ENCODE data around the gene NUDT10. TPM values are rescaled to one million over a fixed set of nuclear protein-coding genes. Genes with fewer than 3 reads are reported as not detected.
A peak's percentile ranks its signal among the peaks of the same experiment; 100 is the strongest.

NUDT10 gene
- total and polyA plus RNA-seq, 9 of the 15 experiments (the other 6 are each of a cell fraction or from before 2014, with no cell fraction given) = not detected

GRCh38 chrX:51336584-51336983, 4.0 kb downstream of the NUDT10 start (continued):
- TF ChIP-seq REST (IDR thresholded peaks at IDR 0.05; ENCODE audit: borderline replicate concordance) (0 out of 2 replicates have a peak, but pooled peaks have one; percentile 12), REST (CRISPR knock-in tag; IDR thresholded peaks at IDR 0.05; ENCODE audit: low read depth) (no peak), U2AF2 (optimal IDR thresholded peaks at IDR 0.05; ENCODE audit: low read depth, low read length) (no peak), MLX (CRISPR knock-in tag; conservative IDR thresholded peaks at IDR 0.05) (no peak), DNMT1 (IDR thresholded peaks at IDR 0.05) (no peak), MTF1 (CRISPR knock-in tag; IDR thresholded peaks at IDR 0.05; ENCODE audit: borderline replicate concordance) (no peak), E2F1 (CRISPR knock-in tag; IDR thresholded peaks at IDR 0.05) (no peak), CTCF (IDR thresholded peaks at IDR 0.05 in 2 of 3, conservative IDR thresholded peaks at IDR 0.05 in 1 of 3; ENCODE audit: insufficient read depth in 2 of 3, low read depth in 1 of 3, low read length in 3 of 3) (peak; percentile 41 to 52 (median 50); a peak in 4 of 6 replicates), SMC3 (conservative IDR thresholded peaks at IDR 0.05; ENCODE audit: insufficient read depth, low read depth, low read length) (peak; percentile 38), HNRNPK (IDR thresholded peaks at IDR 0.05; ENCODE audit: low read depth, low read length, poor library complexity, severe bottlenecking) (no peak)
- TF ChIP-seq, protein P1, sequence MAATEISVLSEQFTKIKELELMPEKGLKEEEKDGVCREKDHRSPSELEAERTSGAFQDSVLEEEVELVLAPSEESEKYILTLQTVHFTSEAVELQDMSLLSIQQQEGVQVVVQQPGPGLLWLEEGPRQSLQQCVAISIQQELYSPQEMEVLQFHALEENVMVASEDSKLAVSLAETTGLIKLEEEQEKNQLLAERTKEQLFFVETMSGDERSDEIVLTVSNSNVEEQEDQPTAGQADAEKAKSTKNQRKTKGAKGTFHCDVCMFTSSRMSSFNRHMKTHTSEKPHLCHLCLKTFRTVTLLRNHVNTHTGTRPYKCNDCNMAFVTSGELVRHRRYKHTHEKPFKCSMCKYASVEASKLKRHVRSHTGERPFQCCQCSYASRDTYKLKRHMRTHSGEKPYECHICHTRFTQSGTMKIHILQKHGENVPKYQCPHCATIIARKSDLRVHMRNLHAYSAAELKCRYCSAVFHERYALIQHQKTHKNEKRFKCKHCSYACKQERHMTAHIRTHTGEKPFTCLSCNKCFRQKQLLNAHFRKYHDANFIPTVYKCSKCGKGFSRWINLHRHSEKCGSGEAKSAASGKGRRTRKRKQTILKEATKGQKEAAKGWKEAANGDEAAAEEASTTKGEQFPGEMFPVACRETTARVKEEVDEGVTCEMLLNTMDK (IDR thresholded peaks at IDR 0.05; ENCODE audit: borderline replicate concordance, insufficient read depth, low read depth, low read length, poor library complexity, severe bottlenecking) = no peak

All from K562 (cell line).